Astrocyte of the cerebellum (primary cell): Measurements from ENCODE around the gene MTNR1A.

Experiments used
- DNase-seq: peaks from one replicate; pipeline ENCODE4 v3.0.0-alpha.2; 2011; ENCODE audit warnings: low read depth
- H3K4me3 ChIP-seq: 2 replicates; pipeline ENCODE4 v1.5.1; 2011; ENCODE audit warnings: mild to moderate bottlenecking, low read depth, low read length, moderate library complexity
- in situ Hi-C: cut with HindIII; loops from 2 replicates; pipeline ENCODE4 v1.10.0; 2017; ENCODE audit warnings: low sequenced_read_pairs
- TF ChIP-seq, protein P1 (sequence below): IDR thresholded peaks from 2 replicates; pipeline ENCODE4 v1.5.1; 2012; ENCODE audit warnings: low read length, low read depth, moderate library complexity, mild to moderate bottlenecking; ENCODE audit errors: missing control alignments

The MTNR1A gene

DNA sequence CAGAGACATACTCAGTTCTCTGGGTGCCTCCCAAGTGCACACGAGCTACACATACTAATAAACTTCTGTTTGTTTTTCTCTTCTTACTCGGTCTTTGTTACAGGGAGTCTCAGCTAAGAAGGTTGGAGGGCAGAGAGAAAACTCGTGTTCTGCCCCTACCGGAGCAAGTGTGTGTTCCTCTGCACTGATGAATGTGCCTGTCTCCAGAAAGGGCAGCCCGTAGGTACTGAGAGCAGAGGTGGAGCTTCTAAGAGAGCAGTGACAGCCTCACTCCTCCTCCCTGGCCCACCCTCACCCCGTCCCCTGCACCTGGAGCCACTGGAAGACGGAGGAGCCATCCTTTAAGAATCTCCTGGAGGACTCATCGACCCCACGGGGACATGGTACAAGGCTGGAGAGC lies 67.6 kb downstream of the MTNR1A start:
- H3K4me3 ChIP-seq, result no peak overlapping the region
- DNase-seq, result no peak
- TF ChIP-seq, protein P1, sequence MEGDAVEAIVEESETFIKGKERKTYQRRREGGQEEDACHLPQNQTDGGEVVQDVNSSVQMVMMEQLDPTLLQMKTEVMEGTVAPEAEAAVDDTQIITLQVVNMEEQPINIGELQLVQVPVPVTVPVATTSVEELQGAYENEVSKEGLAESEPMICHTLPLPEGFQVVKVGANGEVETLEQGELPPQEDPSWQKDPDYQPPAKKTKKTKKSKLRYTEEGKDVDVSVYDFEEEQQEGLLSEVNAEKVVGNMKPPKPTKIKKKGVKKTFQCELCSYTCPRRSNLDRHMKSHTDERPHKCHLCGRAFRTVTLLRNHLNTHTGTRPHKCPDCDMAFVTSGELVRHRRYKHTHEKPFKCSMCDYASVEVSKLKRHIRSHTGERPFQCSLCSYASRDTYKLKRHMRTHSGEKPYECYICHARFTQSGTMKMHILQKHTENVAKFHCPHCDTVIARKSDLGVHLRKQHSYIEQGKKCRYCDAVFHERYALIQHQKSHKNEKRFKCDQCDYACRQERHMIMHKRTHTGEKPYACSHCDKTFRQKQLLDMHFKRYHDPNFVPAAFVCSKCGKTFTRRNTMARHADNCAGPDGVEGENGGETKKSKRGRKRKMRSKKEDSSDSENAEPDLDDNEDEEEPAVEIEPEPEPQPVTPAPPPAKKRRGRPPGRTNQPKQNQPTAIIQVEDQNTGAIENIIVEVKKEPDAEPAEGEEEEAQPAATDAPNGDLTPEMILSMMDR, result no peak
- in situ Hi-C loops, result no loop called here

DNA sequence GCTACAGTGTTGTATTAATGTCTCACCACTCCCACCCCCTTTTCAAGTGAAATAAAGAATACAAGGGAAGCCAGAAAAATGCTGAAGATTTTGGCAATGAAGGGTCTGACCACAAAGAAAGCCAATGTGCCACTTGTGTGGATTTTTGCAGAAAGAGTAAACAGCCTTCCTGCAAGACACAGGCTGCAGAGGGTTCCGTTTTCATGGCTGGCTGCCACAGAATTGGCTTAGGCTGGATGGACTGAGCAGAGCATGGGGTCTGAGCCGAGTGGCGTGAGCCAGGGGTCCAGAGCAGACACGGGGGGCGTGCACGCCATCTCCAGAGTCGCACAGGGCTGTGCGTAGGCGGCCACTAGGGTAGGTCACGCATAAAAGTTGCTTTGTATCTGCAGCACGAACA lies 69.2 kb downstream of the MTNR1A start:
- DNase-seq, result peak; percentile 26
- H3K4me3 ChIP-seq, result peak overlapping the region; percentile 46
- in situ Hi-C loops, result no loop called here
- TF ChIP-seq, protein P1, result no peak

DNA sequence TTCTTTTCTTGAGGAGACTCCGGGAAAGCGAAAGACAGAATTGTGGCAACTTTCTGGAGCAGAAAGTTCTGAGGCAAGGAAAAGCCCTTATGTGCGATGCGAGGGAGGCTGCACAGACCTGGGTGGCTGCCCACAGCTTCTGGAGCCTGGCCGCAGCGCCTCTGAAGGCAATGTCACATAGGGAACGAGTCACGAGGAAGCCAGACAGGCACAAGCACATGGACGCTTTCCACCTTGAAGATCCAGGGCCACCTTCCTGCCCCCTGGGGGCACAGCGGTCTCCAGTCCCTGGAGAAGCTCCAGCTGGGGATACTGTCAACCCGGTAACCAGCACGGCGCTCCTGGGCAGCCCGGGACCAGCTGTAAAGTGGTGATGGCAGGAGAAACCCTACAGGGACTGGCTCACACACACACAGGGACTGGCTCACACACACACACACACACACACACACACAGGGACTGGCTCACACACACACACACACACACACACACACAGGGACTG lies 69.8 kb downstream of the MTNR1A start:
- no peak for DNase-seq
- TF ChIP-seq, protein P1, result no peak
- H3K4me3 ChIP-seq, result peak overlapping the region; percentile 46
- in situ Hi-C loops, result no loop called here

DNA sequence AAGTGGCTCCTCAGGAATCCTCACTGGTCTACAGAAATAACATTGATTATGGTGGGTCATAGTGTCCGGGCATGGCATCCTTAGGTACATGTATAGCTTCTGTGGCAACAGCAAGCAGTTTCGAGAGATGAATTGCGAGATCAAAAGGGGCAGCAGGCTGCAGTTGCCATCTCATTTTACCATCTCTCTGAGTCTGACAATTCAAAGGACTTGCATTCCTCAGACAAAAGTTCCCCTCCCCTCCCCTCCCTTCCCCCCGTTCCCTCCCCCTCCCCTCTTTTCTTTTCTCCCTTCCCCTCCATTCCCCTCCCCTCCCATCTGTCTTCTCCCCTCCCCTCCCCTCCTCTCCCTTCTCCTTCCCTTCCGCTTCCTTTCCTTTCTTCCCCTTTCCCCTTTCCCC lies 70.2 kb downstream of the MTNR1A start:
- TF ChIP-seq, protein P1, result no peak
- H3K4me3 ChIP-seq, result peak overlapping the region; percentile 46

DNA sequence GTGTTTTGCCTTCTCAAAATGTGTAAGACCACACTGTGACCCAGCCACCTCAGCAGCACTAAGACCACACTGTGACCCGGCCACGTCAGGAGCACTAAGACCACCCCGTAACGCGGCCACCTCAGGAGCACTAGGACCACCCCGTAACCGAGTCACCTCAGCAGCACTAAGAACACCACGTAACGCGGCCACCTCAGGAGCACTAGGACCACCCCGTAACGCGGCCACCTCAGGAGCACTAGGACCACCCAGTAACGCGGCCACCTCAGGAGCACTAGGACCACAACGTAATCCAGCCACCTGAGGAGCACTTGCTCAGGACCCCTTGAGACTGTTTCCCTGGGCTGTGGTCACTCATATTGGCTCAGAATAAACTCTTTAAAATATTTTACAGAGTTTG lies 71.7 kb downstream of the MTNR1A start:
- in situ Hi-C loops, result no loop called here
- TF ChIP-seq, protein P1, result no peak
- no peak for DNase-seq
- no peak overlapping the region for H3K4me3 ChIP-seq

More for the DNA sequence above, 70.2 kb downstream of the MTNR1A start:
- DNase-seq, result no peak
- in situ Hi-C loops, result no loop called here
